Measurements from ENCODE around the gene CCDC149.

GRCh38 chr4:24923002-24923401 is 10.2 kb upstream of the CCDC149 start:
- TF ChIP-seq CTCF (IDR thresholded peaks at IDR 0.05; ENCODE audit: low read length) = no peak
- no peak for TF ChIP-seq EZH2 (IDR thresholded peaks at IDR 0.05; ENCODE audit: borderline replicate concordance, low read length)
